Measurements from ENCODE around the gene ZBTB7C. TPM values are rescaled to one million over a fixed set of nuclear protein-coding genes. Genes with fewer than 3 reads are reported as not detected.
A peak's percentile ranks its signal among the peaks of the same experiment; 100 is the strongest.

The ZBTB7C gene
- total RNA-seq, 1 donor from 2014 or later = under 0.01 TPM

DNA sequence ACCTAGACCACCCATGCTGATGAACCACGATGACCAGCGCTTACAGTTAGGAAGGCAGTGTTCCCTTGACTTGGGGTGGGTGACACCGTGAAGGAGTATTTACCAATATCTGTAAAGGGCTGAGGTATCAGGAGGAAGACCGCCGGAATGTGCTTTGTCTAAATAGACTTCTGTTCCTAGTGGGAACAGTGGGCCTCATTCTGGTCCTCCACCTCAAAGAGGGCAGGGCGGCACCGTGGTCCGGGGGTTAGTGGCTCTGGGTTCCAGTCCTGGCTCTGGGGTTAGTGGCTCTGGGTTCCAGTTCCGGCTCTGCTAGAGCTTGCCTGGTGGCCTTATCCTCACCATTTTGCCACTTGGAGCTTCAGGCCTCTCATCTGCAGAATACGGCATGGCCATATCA lies 387.2 kb downstream of the ZBTB7C start:
- H3K36me3 ChIP-seq (ENCODE audit: control insufficient read depth, insufficient read depth, low read length) = no peaks in the 10 kb centered on the region
- TF ChIP-seq, protein P1, sequence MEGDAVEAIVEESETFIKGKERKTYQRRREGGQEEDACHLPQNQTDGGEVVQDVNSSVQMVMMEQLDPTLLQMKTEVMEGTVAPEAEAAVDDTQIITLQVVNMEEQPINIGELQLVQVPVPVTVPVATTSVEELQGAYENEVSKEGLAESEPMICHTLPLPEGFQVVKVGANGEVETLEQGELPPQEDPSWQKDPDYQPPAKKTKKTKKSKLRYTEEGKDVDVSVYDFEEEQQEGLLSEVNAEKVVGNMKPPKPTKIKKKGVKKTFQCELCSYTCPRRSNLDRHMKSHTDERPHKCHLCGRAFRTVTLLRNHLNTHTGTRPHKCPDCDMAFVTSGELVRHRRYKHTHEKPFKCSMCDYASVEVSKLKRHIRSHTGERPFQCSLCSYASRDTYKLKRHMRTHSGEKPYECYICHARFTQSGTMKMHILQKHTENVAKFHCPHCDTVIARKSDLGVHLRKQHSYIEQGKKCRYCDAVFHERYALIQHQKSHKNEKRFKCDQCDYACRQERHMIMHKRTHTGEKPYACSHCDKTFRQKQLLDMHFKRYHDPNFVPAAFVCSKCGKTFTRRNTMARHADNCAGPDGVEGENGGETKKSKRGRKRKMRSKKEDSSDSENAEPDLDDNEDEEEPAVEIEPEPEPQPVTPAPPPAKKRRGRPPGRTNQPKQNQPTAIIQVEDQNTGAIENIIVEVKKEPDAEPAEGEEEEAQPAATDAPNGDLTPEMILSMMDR (IDR thresholded peaks at IDR 0.05; ENCODE audit: insufficient read depth, low read length, severe bottlenecking) = no peak
- no peak overlapping the region for H3K4me3 ChIP-seq (ENCODE audit: low read depth, low read length)
- FAIRE-seq (no peak), DNase-seq (ENCODE audit: low read depth) (no peak)
- no peaks in the 10 kb centered on the region for H3K27me3 ChIP-seq (ENCODE audit: control insufficient read depth, insufficient read depth, low read length)

DNA sequence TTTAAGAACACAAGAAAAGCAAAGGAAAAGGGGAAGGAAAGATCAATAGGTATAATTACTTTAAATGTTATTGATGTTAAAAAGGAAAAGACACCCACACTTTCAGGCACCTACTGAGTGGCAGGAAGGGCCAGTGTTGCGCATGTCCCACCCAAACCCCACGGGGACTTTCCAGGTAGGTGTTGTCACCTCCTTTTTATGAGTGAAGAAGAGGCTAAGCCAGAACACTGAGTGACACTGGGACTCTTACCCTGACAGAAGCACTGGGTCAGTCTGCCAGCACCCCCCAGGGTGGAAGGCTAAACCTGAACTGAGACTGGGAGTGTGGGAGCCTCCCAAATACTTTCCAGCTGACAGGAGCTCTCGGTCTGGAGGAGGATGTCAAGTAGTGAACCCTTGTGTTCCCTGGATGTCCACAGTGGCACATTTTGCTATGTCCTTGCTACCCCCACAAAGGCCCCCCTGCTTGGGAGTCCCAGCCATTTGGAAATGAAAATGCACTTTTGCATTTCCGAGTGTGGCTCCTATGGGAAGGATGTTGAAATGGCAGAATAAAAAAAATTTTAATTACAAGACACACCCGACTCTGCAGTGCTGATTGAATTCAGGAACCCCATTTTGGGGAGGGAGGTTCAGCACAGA lies 387.8 kb downstream of the ZBTB7C start:
- TF ChIP-seq, protein P1 (IDR thresholded peaks at IDR 0.05; ENCODE audit: insufficient read depth, low read length, severe bottlenecking) = no peak
- H3K27me3 ChIP-seq (ENCODE audit: control insufficient read depth, insufficient read depth, low read length) = no peaks in the 10 kb centered on the region
- FAIRE-seq (no peak), DNase-seq (ENCODE audit: low read depth) (no peak)
- no peaks in the 10 kb centered on the region for H3K36me3 ChIP-seq (ENCODE audit: control insufficient read depth, insufficient read depth, low read length)
- no peak overlapping the region for H3K4me3 ChIP-seq (ENCODE audit: low read depth, low read length)

DNA sequence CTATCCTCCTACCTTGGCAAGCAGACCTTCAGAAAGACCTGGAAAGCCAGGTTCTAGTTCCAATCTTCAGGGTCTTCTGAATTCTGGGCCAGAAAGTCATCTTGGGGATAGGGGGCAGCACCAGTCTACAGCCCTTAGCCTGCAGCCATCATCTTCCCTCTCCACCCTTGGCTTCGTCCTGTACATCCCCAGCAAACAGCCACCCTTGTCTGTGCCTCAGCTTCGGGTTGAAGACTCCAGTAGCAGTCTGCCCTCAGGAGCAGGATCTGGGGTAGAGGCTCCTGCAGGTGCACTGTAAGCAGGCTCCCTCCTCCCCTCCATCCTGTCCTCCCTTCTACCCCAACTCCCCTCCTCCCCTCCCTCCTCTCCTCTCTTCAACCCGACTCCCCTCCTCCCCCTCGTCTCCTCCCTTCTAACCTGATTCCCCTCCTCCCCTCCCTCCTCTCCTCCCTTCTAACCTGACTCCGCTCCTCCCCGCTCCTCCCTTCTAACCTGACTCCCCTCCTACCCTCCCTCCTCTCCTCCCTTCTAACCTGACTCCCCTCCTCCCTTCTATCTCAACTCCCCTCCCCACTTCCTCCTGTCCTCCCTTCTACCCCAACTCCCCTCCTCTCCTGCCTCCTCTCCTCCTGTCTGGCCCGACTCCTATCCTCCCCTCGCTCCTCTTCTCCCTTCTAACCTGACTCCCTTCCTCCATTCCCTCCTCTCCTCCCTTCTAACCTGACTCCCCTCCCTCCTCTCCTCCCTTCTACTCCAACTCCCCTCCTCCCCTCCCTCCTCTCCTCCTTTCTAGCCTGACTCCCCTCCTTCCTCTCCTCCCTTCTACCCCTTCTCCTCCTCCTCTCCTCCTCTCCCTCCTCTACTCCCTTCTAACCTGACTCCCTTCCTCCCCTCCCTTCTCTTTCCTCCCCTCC lies 388.6 kb downstream of the ZBTB7C start:
- Histone ChIP-seq H3K4me3 (ENCODE audit: low read depth, low read length) (no peak overlapping the region), H3K27me3 (ENCODE audit: control insufficient read depth, insufficient read depth, low read length) (no peaks in the 10 kb centered on the region), H3K36me3 (ENCODE audit: control insufficient read depth, insufficient read depth, low read length) (no peaks in the 10 kb centered on the region)
- TF ChIP-seq, protein P1 (IDR thresholded peaks at IDR 0.05; ENCODE audit: insufficient read depth, low read length, severe bottlenecking) = no peak
- DNase-seq (ENCODE audit: low read depth) = no peak
- FAIRE-seq = peak; percentile 28

DNA sequence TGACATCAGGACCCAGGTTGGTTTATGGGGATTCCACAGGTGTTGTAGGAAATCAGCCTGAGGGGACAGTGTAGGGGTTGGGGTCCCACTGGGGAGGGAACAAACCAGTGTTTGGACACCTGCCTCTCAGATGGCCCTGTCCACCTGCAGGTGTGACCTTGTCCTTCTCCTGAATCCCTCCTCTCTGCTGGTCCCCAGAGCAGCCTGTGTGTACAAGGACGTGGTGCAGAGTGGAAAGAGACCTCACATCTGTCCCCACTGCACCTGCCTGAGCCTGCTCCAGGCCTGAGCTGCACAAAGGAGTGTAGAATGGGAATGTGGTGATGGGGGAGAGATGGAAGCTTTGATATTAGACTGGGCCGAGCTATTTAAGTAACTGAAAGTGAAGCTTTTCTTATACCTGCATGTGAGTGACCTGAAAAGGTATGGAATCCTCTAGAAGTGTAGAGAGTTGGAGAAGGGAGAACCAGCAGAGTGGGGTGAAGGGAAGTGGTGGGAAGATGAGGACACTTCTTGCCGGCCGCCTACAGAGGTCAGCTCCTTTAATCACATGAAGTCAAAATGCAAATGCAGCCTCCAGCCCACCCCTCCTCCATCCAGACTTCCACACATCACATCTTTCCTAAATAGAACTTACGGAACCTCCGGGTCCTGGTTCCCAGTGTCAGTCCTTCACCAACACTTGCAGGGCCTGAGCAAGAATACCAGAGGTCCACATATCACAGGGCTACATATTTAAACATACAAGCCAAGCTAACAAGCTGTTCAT lies 389.4 kb downstream of the ZBTB7C start:
- no peak for DNase-seq (ENCODE audit: low read depth)
- no peaks in the 10 kb centered on the region for H3K36me3 ChIP-seq (ENCODE audit: control insufficient read depth, insufficient read depth, low read length)
- no peak overlapping the region for H3K4me3 ChIP-seq (ENCODE audit: low read depth, low read length)
- no peak for FAIRE-seq
- TF ChIP-seq, protein P1 (IDR thresholded peaks at IDR 0.05; ENCODE audit: insufficient read depth, low read length, severe bottlenecking) = no peak
- no peaks in the 10 kb centered on the region for H3K27me3 ChIP-seq (ENCODE audit: control insufficient read depth, insufficient read depth, low read length)

DNA sequence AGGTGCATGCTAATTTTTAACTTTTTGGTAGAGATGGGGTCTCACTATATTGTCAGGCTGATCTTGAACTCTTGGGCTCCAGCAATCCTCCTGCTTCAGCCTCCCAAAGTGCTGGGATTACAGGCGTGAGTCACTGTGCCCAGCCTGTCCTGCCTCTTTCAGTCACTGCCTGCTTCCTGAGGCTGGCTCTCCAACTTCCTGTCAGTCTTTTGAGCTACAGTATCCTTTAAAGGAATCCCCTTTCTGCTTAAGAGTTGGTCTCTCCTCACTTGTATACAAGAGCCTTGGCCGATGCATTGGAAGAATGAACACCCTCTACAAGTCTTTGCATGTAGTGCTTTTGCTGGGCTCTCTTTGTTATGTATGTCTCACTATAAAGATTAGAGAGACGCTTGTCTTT lies 390.3 kb downstream of the ZBTB7C start:
- H3K4me3 ChIP-seq (ENCODE audit: low read depth, low read length) = no peak overlapping the region
- FAIRE-seq (no peak), DNase-seq (ENCODE audit: low read depth) (peak; percentile 82)
- TF ChIP-seq, protein P1 (IDR thresholded peaks at IDR 0.05; ENCODE audit: insufficient read depth, low read length, severe bottlenecking) = no peak
- H3K27me3 ChIP-seq (ENCODE audit: control insufficient read depth, insufficient read depth, low read length) = no peaks in the 10 kb centered on the region
- H3K36me3 ChIP-seq (ENCODE audit: control insufficient read depth, insufficient read depth, low read length) = no peaks in the 10 kb centered on the region

Measured in bronchial epithelial cell (primary cell).